Measurements from ENCODE around the gene RNF208. TPM values are rescaled to one million over a fixed set of nuclear protein-coding genes. Genes with fewer than 3 reads are reported as not detected.

RNF208 gene
- total and polyA plus RNA-seq, 9 of the 15 experiments (the other 6 are each of a cell fraction or from before 2014, with no cell fraction given): 0.15 to 6.9 (median 0.50) TPM; not detected in 2

GRCh38 chr9:137231372-137232039 is 9.5 kb upstream of the RNF208 start:
- DNase-seq (ENCODE audit: extremely low read depth in 1 of 4, low spot score in 3 of 4) (no peak), FAIRE-seq (no peak), ATAC-seq (no peak)
- in situ Hi-C loops (cut with MboI): loop anchor here (25.0 kb wide), 1 partner anchor 444 kb away; the partner anchor contains the start of genes CCDC183 and TMEM141
- no peaks in the 10 kb centered on the region for H3K9me3 ChIP-seq (replicated peaks; ENCODE audit: control insufficient read depth, insufficient read depth, low read depth, low read length)
- H2AFZ ChIP-seq (ENCODE audit: low read depth, low read length): no peak overlapping the region
- intact Hi-C loops (cut with micrococcal nuclease): no loop called here
- peak overlapping the region in 1 of 2 experiments; percentile 63; a peak in 1 of 4 replicates for H3K9ac ChIP-seq (ENCODE audit: insufficient read depth in 1 of 2, low read depth in 2 of 2, low read length in 2 of 2)
- H3K79me2 ChIP-seq (ENCODE audit: control insufficient read depth, insufficient read depth, low read length): no peaks in the 10 kb centered on the region
- POLR2A ChIA-PET: interaction anchor here (0.6 kb wide), 2 partner anchors 383 to 730 kb away, joined by 3 read pairs; no protein-coding TSS in a partner anchor
- peaks cover 18 to 100% of the 10 kb centered on the region in 2 experiments for H3K4me1 ChIP-seq (replicated peaks in 1 of 2; ENCODE audit: control insufficient read depth in 2 of 2, insufficient read depth in 2 of 2, low read length in 2 of 2)
- no peaks in the 10 kb centered on the region for H4K20me1 ChIP-seq (replicated peaks; ENCODE audit: control insufficient read depth, insufficient read depth, low read length)
- BruUV-seq (replicated peaks): no TSS peak
- H3K36me3 ChIP-seq (ENCODE audit: control insufficient read depth, insufficient read depth, low read length): no peaks in the 10 kb centered on the region
- H3K9me1 ChIP-seq (ENCODE audit: control insufficient read depth, insufficient read depth, low read length): peaks cover 4% of the 10 kb centered on the region
- H3K4me3 ChIP-seq: no peak overlapping the region
- H3K27ac ChIP-seq (ENCODE audit: extremely low read depth, low read depth, low read length): no peak overlapping the region
- CTCF ChIA-PET (ENCODE audit: low intra/inter-chr PET ratio): no interaction called here
- 74% methylated on average over 17 of the region's 23 CpGs for WGBS (ENCODE audit: insufficient coverage, low coverage, missing lambda C conversion rate)
- H3K27me3 ChIP-seq (ENCODE audit: control insufficient read depth in 2 of 2, insufficient read depth in 2 of 2, low read length in 2 of 2): no peaks in the 10 kb centered on the region
- H3K4me2 ChIP-seq (ENCODE audit: insufficient read depth, low read length): no peak overlapping the region
- no peak for TF ChIP-seq RNF219 (CRISPR knock-in tag; IDR thresholded peaks at IDR 0.05)
- no peak for TF ChIP-seq ZBTB43 (CRISPR knock-in tag; IDR thresholded peaks at IDR 0.05)
- TF ChIP-seq NCOA2 (IDR thresholded peaks at IDR 0.05; ENCODE audit: partially characterized antibody in 2 of 2): no peak
- TF ChIP-seq PHF8 (IDR thresholded peaks at IDR 0.05; ENCODE audit: borderline replicate concordance, low read length): no peak
- TF ChIP-seq SIN3B (IDR thresholded peaks at IDR 0.05; ENCODE audit: low read depth): no peak
- no peak for TF ChIP-seq ELK3 (CRISPR knock-in tag; IDR thresholded peaks at IDR 0.05)
- TF ChIP-seq ZNF75A (CRISPR knock-in tag; IDR thresholded peaks at IDR 0.05): no peak
- no peak for TF ChIP-seq ASH1L (IDR thresholded peaks at IDR 0.05; ENCODE audit: borderline replicate concordance, low read depth, partially characterized antibody)
- no peak for TF ChIP-seq DEAF1 (CRISPR knock-in tag; IDR thresholded peaks at IDR 0.05)
- TF ChIP-seq NR2C1 (IDR thresholded peaks at IDR 0.05): peak; percentile 68; the same call in 1 of the 2 replicates
- TF ChIP-seq NR2C1 (tag; IDR thresholded peaks at IDR 0.05): peak; percentile 71
- no peak for TF ChIP-seq MEF2A (IDR thresholded peaks at IDR 0.05; ENCODE audit: control insufficient read depth, low read depth, low read length)
- TF ChIP-seq NR2C2 (CRISPR knock-in tag; IDR thresholded peaks at IDR 0.05): 0 out of 2 replicates have a peak, but pooled peaks have one; percentile 53
- peak; percentile 51; the same call in 1 of the 2 replicates for TF ChIP-seq NR2C2 (tag; IDR thresholded peaks at IDR 0.05)
- no peak for TF ChIP-seq BRCA1 (IDR thresholded peaks at IDR 0.05)
- TF ChIP-seq BRCA1 (CRISPR knock-in tag; IDR thresholded peaks at IDR 0.05): no peak
- TF ChIP-seq ZNF232 (CRISPR knock-in tag; IDR thresholded peaks at IDR 0.05): no peak

All from K562 (cell line).